Fibroblast of lung (primary cell): ENCODE data around the gene OLIG1. TPM values are rescaled to one million over a fixed set of nuclear protein-coding genes. Genes with fewer than 3 reads are reported as not detected.

Experiments
- DNase-seq, 2 donors: peaks; one replicate each; pipeline versions ENCODE4 v3.0.0 to v3.0.0-alpha.2; 2010; ENCODE audit warnings: low read depth in 2 of 2
- H2AFZ ChIP-seq: 2 replicates; pipeline ENCODE4 v1.5.1; 2012; ENCODE audit warnings: low read length, control low read depth, inconsistent platforms
- H3K27ac ChIP-seq: 2 replicates; pipeline ENCODE4 v1.5.1; 2011; ENCODE audit warnings: low read length, control low read depth; ENCODE audit not compliant: insufficient read depth
- H3K27me3 ChIP-seq: 2 replicates; pipeline ENCODE4 v1.5.1; 2011; ENCODE audit warnings: mild to moderate bottlenecking, low read length; ENCODE audit not compliant: control insufficient read depth, insufficient read depth
- H3K36me3 ChIP-seq: 2 replicates; pipeline ENCODE4 v1.5.1; 2011; ENCODE audit warnings: low read length; ENCODE audit not compliant: control insufficient read depth, insufficient read depth
- H3K4me1 ChIP-seq: 2 replicates; pipeline ENCODE4 v1.5.1; 2011; ENCODE audit warnings: low read length; ENCODE audit not compliant: control insufficient read depth, insufficient read depth; ENCODE audit errors: extremely low read depth
- H3K4me2 ChIP-seq: 2 replicates; pipeline ENCODE4 v1.5.1; 2011; ENCODE audit warnings: low read length, control low read depth; ENCODE audit not compliant: insufficient read depth; ENCODE audit errors: extremely low read depth
- H3K4me3 ChIP-seq, 4 experiments: fragments of 200-600 bp in 1 of 4; sonication (generic) in 1 of 4; replicated peaks in 1 of 4; 2 replicates each; pipeline ENCODE4 v1.5.1; 2011 to 2016; ENCODE audit warnings: low read length in 4 of 4, low read depth in 3 of 4, mild to moderate bottlenecking in 3 of 4, control low read depth in 2 of 4, inconsistent platforms in 1 of 4, mixed read lengths in 1 of 4; ENCODE audit not compliant: insufficient read depth in 1 of 4; ENCODE audit errors: control extremely low read depth in 1 of 4
- H3K79me2 ChIP-seq: 2 replicates; pipeline ENCODE4 v1.5.1; 2012; ENCODE audit warnings: mild to moderate bottlenecking, low read length, inconsistent platforms; ENCODE audit not compliant: control insufficient read depth, insufficient read depth
- H3K9ac ChIP-seq: 2 replicates; pipeline ENCODE4 v1.5.1; 2011; ENCODE audit warnings: mild to moderate bottlenecking, low read length, control low read depth; ENCODE audit not compliant: insufficient read depth
- H3K9me3 ChIP-seq: 2 replicates; pipeline ENCODE4 v1.5.1; 2012; ENCODE audit warnings: low read depth, low read length; ENCODE audit not compliant: control insufficient read depth, insufficient read depth
- H4K20me1 ChIP-seq: 2 replicates; pipeline ENCODE4 v1.5.1; 2011; ENCODE audit warnings: low read length; ENCODE audit not compliant: control insufficient read depth, insufficient read depth; ENCODE audit errors: extremely low read depth
- CTCF ChIP-seq, 2 donors: IDR thresholded peaks in 1 of 2; conservative IDR thresholded peaks in 1 of 2; 1 replicate in 1 of 2; 2 replicates in 1 of 2; pipeline ENCODE4 v1.5.1; 2011 to 2012; ENCODE audit warnings: low read length in 2 of 2, control low read depth in 1 of 2, inconsistent platforms in 1 of 2, low read depth in 1 of 2, mild to moderate bottlenecking in 1 of 2
- EZH2 ChIP-seq: IDR thresholded peaks from 2 replicates; pipeline ENCODE4 v1.5.1; 2012; ENCODE audit warnings: low read length, control low read depth, mild to moderate bottlenecking; ENCODE audit errors: missing control alignments
- polyA minus RNA-seq: library from RNA; depleted of rRNA, polyadenylated mRNA; stranded (reverse); fragments of >200 nt; gene quantifications from 2 replicates; pipeline ENCODE4 v1.2.3, GENCODE V29; 2011; ENCODE audit warnings: low replicate concordance
- polyA plus RNA-seq, 2 donors: library from polyadenylated mRNA; depleted of rRNA in 1 of 2; stranded (reverse) in 1 of 2; unstranded in 1 of 2; fragments of >200 nt; gene quantifications; 2 replicates each; pipeline ENCODE4 v1.2.1, GENCODE V29; 2011 to 2012; ENCODE audit warnings: missing spikeins in 1 of 2
- total RNA-seq: library from RNA; depleted of rRNA; stranded (reverse); fragments of >200 nt; gene quantifications from 2 replicates; pipeline ENCODE4 v1.2.1, GENCODE V29; 2014

The OLIG1 gene
- total RNA-seq (not detected in 2 replicates), polyA plus RNA-seq (not detected in 2 replicates), polyA minus RNA-seq (not detected in 2 replicates)
- polyA plus RNA-seq (2012): not detected in 2 replicates

GRCh38 chr21:33069994-33070743 is at the start of gene OLIG1:
Gene OLIG1 (plus strand): TSS chr21:33070141. CDS start chr21:33070247, 106 bp downstream.
- Histone ChIP-seq H3K4me3 (no peak within 1 kb of the TSS), H3K36me3 (no peaks in the 10 kb centered on the region), H3K27me3 (peaks cover 67% of the 10 kb centered on the region), H3K9me3 (no peaks in the 10 kb centered on the region), H4K20me1 (no peaks in the 10 kb centered on the region), H3K27ac (no peak within 1 kb of the TSS), H3K79me2 (no peaks in the 10 kb centered on the region), H2AFZ (no peak within 1 kb of the TSS), H3K4me2 (no peak within 1 kb of the TSS), H3K9ac (no peak within 1 kb of the TSS), H3K4me1 (no peaks in the 10 kb centered on the region)
- no peak for TF ChIP-seq CTCF (conservative IDR thresholded peaks at IDR 0.05 in 1 of 2, IDR thresholded peaks at IDR 0.05 in 1 of 2; ENCODE audit: low read depth in 1 of 2, low read length in 2 of 2)
- TF ChIP-seq EZH2: peak; percentile 57
- peak in 1 of 2 donors; percentile 44 for DNase-seq

- Histone ChIP-seq H2AFZ (no peak overlapping the region), H3K79me2 (no peaks in the 10 kb centered on the region), H3K27me3 (peaks cover 68% of the 10 kb centered on the region), H4K20me1 (no peaks in the 10 kb centered on the region), H3K9ac (no peak overlapping the region), H3K4me2 (no peak overlapping the region), H3K36me3 (no peaks in the 10 kb centered on the region), H3K4me1 (no peaks in the 10 kb centered on the region), H3K9me3 (no peaks in the 10 kb centered on the region), H3K4me3 (no peak overlapping the region), H3K27ac (no peak overlapping the region)
- no peak for TF ChIP-seq EZH2
- no peak for TF ChIP-seq CTCF (conservative IDR thresholded peaks at IDR 0.05 in 1 of 2, IDR thresholded peaks at IDR 0.05 in 1 of 2; ENCODE audit: low read depth in 1 of 2, low read length in 2 of 2)
- no peak for DNase-seq
These were observed 49.3 kb upstream of the OLIG1 start for GRCh38 chr21:33020558-33021100.

- H3K27ac ChIP-seq: no peak overlapping the region
- no peak overlapping the region for H3K4me2 ChIP-seq
- DNase-seq: no peak
These were observed 48.8 kb upstream of the OLIG1 start for GRCh38 chr21:33021150-33021549.

More at GRCh38 chr21:33021150-33021549, 48.8 kb upstream of the OLIG1 start:
- no peak for TF ChIP-seq CTCF (conservative IDR thresholded peaks at IDR 0.05 in 1 of 2, IDR thresholded peaks at IDR 0.05 in 1 of 2; ENCODE audit: low read depth in 1 of 2, low read length in 2 of 2)
- TF ChIP-seq EZH2: peak; percentile 44
- Histone ChIP-seq H3K4me3 (no peak overlapping the region), H3K9me3 (no peaks in the 10 kb centered on the region), H2AFZ (no peak overlapping the region), H3K4me1 (no peaks in the 10 kb centered on the region), H3K9ac (no peak overlapping the region), H4K20me1 (no peaks in the 10 kb centered on the region), H3K27me3 (peaks cover 73% of the 10 kb centered on the region), H3K79me2 (no peaks in the 10 kb centered on the region), H3K36me3 (no peaks in the 10 kb centered on the region)
